GM21576 (cell line): ENCODE results near the gene NIPBL.
"Not testable (repeated sequence)": the region's sequence is repeated elsewhere in the genome, so short reads cannot be mapped to it uniquely, and the experiment has no call there.

Source experiments
- ATAC-seq: cut with Tn5 transposase; IDR thresholded peaks from one replicate; pipeline ENCODE4 v1.9.1; 2021; ENCODE audit warnings: mild to moderate bottlenecking, moderate library complexity; ENCODE audit not compliant: unreplicated experiment

The NIPBL gene

DNA sequence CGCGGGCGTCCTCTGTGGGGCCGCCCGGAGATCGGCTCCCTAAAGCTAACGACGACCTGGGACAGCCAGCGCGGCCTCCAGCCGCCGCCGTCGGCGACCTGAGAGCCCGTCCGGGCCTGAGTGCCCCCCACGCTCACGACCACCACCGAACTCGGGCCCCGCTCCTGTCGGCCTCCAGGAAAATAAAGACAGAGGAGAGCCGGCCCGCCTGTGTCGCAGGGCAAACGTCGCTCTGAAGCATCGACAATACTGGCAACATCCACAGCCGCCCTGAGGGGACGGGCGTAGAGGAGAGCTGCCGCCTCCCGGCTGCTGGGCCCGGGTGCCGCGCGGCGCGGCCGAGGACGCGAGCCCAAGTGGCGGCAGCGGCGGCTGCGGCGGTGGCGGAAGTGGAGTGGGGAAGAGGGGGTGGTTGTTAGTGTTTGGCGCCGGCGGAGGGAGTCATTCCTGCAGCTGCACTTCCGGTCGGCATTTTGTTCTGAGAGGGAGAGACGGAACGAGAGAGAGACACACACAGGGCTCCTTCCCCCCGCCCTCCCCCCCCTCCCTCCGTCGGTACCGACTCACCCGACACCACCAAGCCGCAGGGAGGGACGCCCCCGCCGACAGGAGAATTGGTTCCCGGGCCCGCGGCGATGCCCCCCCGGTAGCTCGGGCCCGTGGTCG, at the start of gene NIPBL:
Gene NIPBL, plus strand, starts transcription at position 471 of the 666 bp plus-strand sequence. CDS start 76,928 bp downstream, outside the sequence.
- ATAC-seq: peak; percentile 58

GRCh38 chr5:36832274-36832673, 44.3 kb upstream of the NIPBL start:
- no peak for ATAC-seq

DNA sequence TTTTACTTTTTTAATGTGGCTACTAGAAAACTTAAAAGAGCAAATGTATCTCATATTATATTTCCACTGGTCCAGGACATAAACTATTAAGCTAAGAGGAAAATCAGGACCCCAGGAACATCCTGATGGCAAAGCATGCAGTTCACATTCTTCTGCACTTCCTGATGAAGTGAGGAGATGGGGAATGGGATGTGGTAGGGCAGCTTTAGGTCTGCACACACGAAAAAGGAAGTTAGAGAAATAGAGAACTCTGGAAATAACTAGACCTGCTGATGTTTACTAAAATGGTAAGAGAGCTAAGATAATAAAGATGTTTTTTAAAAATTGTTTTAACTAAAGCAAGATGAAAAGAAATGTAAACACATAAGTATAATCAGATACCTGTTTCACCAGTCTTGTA, 39.7 kb upstream of the NIPBL start:
- no peak for ATAC-seq

- ATAC-seq: no peak
Observed at GRCh38 chr5:36839489-36840476, 36.8 kb upstream of the NIPBL start.

DNA sequence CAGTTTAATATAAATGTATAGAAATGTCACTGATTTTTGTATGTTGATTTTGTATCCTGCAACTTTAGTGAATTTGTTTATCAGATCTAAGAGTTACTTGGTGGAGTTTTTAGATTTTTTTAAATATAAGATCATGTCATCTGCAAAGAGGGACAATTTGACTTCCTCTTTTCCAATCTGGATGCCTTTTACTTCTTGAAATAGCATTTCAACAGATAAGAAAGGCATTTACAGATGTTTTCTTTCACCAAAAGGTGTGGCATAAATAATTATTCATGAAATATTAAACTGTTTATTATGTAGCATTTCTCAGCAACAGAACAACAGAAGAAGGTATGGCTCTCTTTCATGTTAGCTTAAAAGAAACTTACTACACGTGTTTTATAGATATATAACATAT, 34.9 kb upstream of the NIPBL start:
- ATAC-seq: no peak

DNA sequence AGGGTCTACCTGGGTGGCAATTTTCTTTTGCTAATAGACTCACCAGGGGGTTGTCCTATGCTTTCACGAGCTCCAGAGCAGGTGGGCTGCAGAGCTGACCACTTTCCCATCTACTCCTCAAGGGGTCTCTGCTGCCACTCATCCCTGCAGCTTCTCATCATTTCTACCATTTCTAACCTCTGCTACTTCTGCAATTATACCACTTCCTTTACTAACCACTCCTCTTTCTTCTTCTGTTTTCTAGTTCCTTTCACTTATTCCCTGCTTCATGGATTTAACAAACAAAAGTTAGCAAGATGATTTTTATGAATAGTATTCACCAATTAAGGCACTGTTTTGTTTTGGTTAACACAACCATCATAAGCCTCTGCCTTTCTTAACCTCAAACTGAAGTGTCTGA, 34.5 kb upstream of the NIPBL start:
- ATAC-seq: no peak

- no peak for ATAC-seq
Observed at GRCh38 chr5:36844305-36844704, 32.3 kb upstream of the NIPBL start.

- not testable (repeated sequence) for ATAC-seq
Observed at GRCh38 chr5:36848545-36848944, 28.0 kb upstream of the NIPBL start.

DNA sequence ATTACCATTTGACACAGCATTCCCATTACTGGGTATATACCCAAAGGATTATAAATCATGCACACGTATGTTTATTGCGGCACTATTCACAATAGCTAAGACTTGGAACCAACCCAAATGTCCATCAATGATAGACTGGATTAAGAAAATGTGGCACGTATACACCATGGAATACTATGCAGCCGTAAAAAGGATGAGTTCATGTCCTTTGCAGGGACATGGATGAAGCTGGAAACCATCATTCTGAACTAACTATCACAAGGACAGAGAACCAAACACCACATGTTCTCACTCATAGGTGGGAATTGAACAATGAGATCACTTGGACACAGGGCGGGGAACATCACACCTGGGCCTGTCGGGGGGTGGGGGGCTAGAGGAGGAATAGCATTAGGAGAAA, 23.7 kb upstream of the NIPBL start:
- ATAC-seq: not testable (repeated sequence)

DNA sequence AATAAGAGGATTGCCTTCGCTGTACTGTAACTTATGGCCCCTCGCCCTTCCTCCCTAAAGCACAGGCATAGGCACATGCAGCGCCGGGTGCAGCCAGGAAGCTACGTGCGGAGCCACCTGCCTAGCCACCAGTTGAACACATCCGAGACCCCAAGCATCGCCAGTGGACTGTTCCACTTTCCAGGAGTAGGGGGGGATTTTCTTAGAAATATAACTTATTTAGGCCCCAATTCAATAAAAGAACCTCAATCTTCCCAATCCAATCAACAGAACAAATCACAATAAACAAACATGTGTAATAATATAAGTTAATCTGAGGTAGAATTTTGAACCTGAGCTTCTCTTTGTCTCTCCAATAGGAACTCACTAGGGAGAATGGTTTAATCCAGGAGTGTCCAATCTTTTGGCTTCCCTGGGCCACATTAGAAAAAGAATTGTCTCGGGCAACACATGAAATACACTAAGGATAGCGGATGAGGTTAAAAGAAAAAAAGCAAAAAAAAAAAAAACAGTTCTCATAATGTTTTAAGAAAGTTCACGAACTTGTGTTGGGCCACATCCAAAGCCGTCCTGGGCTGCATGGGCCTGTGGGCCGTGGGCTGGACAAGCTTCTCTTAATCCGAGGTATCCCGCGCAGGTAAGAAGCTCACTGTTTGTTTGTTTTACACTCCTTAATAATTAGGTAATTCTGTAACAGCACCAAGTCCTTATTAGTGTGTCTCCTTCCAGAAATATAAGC, 22.0 kb upstream of the NIPBL start:
- no peak for ATAC-seq

- ATAC-seq: no peak
Observed at GRCh38 chr5:36855141-36855495, 21.5 kb upstream of the NIPBL start.

DNA sequence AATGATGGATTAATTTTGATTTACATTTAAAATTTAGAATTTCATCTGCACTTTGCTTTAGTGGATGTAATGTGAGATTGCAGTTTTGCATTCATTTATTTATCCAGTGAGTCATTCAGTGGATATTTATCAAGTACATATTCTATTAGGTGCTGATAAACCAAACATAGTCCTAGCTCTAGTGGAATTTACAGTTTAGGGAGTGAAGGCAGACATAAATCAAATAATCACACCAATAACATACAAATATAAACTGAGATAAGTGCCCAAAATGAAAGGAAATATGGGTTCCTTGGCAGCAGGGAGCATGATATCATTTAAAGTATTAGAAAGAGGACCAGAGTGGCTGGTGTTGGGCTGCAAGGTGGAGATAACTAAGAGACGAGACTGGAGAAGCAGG, 14.7 kb upstream of the NIPBL start:
- ATAC-seq: no peak

GRCh38 chr5:36870399-36871040, 6.0 kb upstream of the NIPBL start:
- peak; percentile 76 for ATAC-seq

DNA sequence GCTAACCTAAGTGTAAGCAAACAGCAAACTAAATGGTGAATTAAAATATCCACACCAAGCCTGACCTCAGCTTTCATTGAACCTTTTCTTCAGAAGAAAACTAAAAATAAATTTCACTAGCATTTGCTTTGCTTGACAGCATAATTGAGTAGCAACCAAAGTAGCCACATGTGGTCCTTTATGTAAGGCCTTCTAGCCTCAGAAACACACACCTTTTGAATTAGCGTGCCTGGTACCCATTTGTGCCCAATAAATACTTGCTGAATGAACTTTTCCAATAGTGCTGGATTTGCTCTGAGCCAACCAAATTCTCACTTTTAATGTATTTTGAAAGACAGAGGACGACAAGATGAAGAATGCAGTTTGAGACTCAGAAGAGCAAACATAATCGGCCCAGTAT, 2.1 kb upstream of the NIPBL start:
- ATAC-seq: no peak

GRCh38 chr5:36875051-36875789, 1.3 kb upstream of the NIPBL start:
- ATAC-seq: no peak

DNA sequence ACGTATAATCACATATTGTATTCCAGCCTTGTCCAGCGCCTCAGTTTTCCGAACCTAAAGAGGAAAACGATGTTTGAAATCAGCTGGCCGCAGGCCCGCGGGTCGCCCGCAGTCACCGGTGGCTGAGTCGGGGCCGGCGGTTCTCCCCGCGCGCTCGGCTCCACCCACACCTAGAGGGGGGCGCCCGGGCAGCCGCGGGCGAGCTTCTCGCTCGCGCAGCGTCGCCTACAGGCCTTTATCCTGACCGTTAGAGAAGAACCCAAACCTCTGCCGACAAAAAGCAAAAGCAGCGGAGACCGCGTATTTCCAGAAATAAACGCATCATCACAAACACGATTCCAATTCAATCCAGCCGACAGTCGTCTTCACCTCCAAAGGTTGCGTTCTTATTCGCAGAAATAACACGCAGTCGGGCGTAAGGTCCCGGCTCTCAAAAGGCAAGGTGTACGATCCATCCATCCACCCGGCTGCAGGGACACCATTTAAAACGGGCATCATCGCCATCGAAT, 725 bp upstream of the NIPBL start:
- peak; percentile 55 for ATAC-seq

GRCh38 chr5:36876965-36877666, 547 bp downstream of the NIPBL start:
- peak; percentile 11 for ATAC-seq

- ATAC-seq: no peak
Observed at GRCh38 chr5:36877667-36878391, 1.3 kb downstream of the NIPBL start.
